ENCODE measurements around the gene MTERF2.

MTERF2 gene

DNA sequence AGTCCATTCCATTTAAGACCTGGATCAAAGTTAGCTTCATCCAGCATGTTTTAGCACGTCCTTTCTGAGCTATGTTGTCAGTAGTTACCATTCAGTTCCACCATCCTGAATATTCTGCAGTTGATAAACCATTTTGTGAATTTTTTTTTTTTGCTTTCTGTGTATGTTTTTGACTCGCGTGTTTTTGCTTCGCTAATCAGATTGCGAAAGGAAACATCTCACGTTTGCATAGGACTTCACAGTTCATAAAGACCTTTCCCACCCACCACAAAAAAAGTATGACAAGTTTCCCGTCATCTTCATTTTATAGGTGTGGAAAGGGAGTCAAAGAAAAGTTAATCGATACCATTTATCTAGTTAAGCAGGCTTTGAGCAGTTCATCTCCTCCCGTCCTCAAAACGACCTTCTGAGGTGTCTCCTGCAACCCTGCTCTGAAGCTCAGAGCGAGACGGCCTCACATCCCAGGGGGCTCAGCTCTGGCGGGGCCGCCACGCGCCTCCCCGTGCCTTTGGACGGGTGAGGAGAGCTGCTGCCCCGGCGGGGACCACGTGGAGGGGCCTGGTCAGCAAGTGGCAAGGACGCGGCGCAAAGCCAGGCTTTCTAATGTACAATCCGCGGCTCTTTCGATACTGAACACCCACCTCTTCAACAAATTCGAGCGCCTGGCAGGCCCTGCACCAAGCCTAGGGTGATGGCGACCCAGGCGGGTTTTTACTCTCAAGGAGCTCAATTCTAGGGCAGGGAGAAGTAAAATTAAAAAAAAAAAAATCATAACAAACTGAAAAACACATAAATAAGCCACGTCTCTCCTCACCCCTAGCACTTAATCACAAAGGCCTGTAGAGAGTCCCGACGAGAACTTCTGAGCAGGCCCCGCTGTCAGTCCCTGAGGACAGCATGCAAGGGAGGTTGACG is 32.2 kb downstream of the MTERF2 start:
- DNase-seq (ENCODE audit: low read depth), result no peak

DNA sequence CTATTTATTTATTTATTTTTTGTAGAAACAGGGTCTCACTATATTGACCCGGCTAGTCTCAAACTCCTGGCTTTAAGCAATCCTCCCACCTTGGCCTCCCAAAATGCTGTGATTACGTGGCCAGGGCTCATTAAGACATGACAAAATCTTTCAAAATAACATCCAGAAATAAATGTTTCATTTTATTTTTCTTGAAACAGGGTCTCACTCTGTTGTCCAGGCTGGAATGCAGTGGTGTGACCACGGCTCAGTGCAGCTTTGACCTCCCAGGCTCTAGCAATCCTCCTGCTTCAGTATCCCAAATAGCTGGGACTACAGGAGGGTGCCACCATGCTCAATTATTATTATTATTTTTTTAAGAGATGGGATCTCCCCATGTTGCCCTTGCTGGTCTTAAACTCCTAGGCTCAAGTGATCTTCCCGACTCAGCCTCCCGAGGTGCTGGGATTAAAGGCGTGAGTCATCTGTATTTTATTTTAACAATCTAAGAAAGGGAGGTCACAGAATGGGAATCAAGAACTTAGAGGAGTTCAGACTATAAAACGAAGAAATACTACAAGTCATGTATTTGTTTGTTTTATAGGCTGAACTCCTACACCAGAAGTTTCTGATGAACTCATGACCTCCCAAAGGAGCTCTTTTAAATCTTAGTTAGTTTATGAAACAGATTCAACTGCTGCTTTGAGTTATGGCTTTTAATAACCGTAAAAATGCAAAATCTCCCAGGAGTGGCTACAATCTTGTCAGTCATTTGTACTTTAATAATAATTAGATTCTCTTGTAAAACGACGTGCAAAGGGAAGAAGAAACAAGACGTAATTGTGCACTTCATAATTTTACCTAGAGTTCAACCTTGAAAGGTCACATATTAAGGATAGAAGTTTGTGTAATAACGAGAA is 33.3 kb downstream of the MTERF2 start:
- no peak for DNase-seq (ENCODE audit: low read depth)

DNA sequence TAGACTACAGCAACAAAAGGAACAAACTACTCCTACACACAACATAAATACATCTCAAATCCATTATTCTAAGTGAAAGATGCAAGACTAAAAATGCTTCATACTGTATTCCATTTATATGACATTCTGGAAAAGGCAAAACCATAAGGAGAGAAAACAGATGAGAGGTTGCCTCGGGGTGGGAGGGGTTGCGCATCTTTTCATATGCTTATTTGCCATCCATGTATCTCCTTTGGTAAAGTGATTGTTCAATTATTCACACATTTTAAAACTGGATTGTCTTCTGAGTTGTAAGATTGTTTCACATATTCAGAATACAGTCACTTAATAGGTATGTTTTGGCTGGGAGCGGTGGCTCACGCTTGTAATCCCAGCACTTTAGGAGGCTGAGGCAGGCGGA is 36.4 kb downstream of the MTERF2 start:
- DNase-seq (ENCODE audit: low read depth), result no peak

DNA sequence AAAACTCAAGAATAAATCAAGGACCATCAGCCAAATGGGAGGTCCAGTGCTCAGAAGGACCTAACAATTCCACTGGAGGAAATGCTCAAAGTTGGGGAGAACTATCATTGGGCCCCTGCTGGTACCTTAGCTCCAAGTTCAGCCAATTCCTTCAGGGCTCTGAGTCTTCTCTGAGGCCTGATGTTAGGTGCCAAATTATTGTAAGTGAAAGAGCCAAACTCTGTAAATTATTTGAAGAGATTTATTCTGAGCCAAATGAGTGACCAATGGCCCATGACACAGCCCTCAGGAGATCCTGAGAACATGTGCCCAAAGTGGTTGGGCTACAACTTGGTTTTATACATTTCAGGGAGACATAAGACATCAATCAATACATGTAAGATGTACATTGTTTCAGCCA is 39.5 kb downstream of the MTERF2 start:
- DNase-seq (ENCODE audit: low read depth), result no peak

- no peak for DNase-seq (ENCODE audit: low read depth)
Measured at GRCh38 chr12:106945261-106945851, 41.6 kb downstream of the MTERF2 start.

GRCh38 chr12:106942775-106943174 is 44.2 kb downstream of the MTERF2 start:
- DNase-seq (ENCODE audit: low read depth), result no peak

DNA sequence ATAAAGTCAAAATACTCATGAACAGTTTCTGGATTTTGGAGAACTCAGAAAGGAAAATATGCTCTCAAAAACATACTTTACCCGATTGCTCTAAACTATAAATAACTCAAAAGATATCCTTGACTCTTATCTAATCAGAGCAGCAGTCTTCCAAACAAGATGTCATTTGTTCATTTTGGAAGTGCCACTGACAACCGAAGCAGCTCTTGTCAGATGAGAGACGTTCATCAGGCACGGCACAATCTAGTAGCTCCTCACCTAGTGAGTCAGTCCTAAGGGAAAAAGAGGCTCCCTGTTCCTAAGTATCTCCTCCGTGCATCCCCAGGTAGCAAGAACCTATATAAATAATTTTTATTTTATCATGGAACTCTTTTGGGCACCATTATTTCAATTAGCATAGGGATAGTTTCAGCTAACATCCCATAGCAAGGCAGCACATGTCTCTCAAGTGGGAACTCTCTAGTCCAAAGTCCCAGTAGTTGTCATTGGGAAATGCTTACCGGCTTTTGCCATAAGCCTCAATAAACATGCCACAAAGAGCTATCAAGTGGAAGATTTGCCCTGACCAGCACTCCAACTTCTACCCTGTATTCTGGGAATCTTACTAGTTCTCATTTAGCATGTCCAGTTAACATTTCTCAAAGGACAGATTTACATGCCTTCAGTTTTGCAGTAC is 45.3 kb downstream of the MTERF2 start:
- no peak for DNase-seq (ENCODE audit: low read depth)

DNA sequence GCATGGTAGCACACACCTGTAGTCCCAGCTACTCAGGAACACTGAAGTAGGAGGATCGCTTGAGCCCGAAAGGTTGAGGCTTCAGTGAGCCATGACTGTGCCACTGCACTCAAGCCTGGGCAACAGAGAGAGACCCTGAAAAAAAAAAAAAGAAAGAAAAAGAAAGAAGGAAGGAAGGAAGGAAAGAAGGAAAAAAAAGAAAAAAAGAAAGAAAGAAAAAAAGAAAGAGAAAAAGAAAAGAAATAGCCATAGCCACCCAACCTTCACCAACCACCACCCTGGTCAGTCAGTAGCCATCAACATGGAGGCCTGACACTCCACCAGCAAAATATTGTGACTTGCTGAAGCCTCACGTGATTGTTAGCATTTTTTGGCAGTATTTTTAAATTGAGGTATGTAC is 52.7 kb downstream of the MTERF2 start:
- DNase-seq (ENCODE audit: low read depth), result no peak

Data from stimulated activated CD4-positive, alpha-beta T cell treated with anti-CD3 and anti-CD28 coated beads, Interleukin-2, amount 100 ng/mL, for 4 hours (primary cell).